Measurements from ENCODE around the gene NXF2.
"Not testable (repeated sequence)": the region's sequence is repeated elsewhere in the genome, so short reads cannot be mapped to it uniquely, and the experiment has no call there.

NXF2 gene, protein sequence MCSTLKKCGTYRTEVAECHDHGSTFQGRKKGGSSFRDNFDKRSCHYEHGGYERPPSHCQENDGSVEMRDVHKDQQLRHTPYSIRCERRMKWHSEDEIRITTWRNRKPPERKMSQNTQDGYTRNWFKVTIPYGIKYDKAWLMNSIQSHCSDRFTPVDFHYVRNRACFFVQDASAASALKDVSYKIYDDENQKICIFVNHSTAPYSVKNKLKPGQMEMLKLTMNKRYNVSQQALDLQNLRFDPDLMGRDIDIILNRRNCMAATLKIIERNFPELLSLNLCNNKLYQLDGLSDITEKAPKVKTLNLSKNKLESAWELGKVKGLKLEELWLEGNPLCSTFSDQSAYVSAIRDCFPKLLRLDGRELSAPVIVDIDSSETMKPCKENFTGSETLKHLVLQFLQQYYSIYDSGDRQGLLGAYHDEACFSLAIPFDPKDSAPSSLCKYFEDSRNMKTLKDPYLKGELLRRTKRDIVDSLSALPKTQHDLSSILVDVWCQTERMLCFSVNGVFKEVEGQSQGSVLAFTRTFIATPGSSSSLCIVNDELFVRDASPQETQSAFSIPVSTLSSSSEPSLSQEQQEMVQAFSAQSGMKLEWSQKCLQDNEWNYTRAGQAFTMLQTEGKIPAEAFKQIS
- 0 reads per million in 2 donors for total RNA-seq

DNA sequence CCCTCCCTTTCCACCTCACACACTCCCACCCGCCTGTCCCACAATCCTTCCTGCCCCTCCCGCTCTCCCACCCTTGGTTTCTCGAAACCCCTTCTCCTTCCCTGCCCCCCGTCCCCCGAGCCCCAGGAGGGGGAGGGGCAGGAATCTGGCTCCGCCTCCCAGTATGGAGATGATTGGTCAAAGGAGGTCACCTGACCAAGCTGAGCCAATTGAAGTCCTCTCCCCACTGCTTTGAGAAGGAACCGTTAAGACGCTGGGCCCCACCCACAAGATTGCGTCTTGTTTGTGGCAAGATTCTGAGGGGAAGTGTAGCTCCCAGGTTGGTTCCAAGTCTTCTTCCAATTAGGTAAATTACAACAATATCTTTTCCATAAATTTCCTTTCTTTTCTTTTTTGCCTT, at the start of gene NXF2:
Gene NXF2 (plus strand): TSS at position 275 of the 400 bp plus-strand sequence. CDS start 59,912 bp downstream, outside the sequence.
- not testable (repeated sequence) for DNase-seq

DNA sequence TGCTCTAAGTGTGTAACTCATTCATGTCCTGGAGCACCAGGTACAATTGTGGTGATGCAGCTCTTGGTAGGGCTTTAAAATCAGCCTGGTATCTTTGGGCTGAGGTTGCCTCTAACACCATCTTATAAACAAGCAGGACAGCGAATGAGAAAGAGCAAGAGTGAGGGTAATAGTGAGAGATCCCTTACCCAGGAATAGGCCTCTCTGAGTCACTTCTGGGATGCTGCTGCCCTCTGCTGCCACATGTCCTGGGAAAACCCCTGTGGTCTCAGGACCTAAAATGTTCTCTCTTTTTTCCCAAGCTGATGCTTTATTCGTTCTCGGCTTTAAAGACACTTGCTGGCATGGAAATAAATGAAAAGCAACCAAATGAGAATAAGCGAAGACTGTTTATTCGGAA, 39.0 kb upstream of the NXF2 start:
- not testable (repeated sequence) for DNase-seq

DNA sequence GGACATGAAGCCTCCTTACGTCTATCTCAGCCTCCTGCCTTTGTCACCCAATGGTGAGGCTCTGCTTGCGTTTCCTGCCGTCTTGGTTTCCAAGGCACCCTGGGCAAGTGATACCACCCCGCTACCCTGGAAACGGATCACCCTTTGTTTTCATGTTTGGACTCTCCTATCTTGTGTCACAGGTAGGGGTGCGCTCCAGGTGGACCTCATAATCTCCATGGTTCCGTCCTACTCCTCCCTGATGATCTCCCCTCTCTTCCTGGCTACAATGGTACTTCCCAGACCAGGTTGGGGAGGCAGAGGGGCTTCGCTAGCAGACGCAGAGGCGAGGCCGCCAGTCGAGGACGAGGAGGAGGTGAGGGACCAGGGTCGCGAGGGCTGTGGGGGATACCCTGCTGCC, 32.0 kb upstream of the NXF2 start, which contains the start of gene TCP11X1:
Gene TCP11X1 (plus strand): TSS at position 316 of the 400 bp plus-strand sequence.
- not testable (repeated sequence) for DNase-seq

DNA sequence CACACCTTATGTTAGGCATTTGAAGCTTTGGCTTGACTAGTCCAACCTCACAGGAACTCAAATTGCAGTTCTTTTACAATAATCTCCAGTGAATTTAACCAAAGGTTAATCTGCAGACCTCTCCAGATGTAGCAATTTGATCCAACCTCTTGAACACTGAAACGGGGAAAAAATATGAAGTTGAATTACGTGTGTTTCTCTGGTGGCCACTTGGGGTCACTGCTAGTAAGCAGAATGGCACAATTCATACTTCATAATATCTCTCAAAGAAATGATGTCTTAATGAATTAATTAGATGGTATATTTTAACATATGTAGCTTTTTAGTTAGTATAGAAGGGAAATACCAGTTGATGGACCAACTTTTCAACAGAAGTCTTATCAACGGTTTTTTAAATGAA, 30.5 kb upstream of the NXF2 start:
- DNase-seq: not testable (repeated sequence)

DNA sequence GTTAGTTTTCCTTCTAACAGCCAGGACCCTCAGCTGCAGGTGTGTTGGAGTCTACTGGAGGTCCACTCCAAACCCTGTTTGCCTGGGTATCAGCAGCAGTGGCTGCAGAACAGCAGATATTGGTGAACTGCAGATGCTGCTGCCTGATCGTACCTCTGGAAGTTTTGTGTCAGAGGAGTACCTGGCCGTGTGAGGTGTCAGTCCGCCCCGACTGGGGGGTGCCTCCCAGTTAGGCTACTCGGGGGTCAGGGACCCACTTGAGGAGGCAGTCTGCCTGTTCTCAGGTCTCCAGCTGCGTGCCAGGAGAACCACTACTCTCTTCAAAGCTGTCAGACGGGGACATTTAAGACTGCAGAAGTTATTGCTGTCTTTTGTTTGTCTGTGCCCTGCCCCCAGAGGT, 11.3 kb upstream of the NXF2 start:
- not testable (repeated sequence) for DNase-seq

DNA sequence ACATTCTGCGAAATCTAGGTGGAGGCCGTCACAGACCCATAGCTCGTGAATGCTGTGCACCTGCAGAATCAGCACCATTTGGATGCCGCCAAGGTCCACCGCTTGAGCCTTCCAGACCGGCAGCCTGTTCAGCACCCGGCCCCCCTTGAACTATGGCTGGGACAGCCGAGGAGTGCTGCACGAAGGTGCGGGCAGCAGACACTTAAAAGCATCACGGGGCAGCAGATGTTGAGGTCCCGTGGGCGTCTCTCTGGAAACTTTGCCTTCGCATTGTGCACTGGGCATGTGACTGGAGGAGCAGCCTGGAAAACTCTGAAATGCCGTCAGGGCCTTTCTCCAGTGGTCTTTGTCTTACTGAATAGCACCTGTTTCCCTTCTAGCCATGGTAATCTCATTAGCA, 6.7 kb upstream of the NXF2 start:
- DNase-seq: not testable (repeated sequence)

DNA sequence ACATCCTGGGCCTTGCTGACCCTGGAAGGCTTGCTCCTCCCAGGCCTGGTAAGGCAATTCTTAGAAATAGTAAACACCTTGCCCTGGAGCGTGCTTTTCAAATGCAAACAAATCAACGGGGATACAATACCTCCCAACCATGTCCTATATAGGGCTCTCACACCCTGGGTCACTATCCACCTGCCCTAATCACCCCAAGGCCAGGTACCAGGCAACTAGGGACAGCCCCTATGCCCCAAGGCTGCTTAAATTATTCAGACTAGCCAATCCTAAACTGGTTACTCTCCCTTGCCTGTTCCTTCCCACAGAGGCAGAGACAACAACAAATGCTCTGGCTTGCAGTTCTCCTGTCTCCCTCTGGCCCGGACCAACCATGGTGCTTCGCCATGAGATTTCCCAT, 25.3 kb downstream of the NXF2 start:
- not testable (repeated sequence) for DNase-seq

DNA sequence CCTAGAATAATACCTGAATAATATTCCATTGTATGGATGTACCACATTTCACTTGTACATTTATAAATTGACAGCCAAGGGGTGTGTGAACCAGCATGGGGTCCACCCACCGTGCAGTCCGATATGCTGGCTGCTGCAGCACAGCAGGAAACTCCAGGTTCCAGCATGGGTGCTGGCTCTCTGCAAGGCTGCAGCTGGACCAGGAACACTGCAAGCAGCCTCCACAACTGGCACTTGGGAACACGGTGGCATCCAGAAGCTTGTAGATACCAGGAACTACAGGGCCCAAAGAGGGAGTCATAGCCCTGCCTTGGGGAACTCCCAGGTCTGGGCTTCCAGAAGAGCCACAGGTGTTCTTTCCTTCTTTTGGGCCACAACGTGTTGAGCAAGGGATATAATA, 91.2 kb downstream of the NXF2 start:
- no peak for DNase-seq

DNA sequence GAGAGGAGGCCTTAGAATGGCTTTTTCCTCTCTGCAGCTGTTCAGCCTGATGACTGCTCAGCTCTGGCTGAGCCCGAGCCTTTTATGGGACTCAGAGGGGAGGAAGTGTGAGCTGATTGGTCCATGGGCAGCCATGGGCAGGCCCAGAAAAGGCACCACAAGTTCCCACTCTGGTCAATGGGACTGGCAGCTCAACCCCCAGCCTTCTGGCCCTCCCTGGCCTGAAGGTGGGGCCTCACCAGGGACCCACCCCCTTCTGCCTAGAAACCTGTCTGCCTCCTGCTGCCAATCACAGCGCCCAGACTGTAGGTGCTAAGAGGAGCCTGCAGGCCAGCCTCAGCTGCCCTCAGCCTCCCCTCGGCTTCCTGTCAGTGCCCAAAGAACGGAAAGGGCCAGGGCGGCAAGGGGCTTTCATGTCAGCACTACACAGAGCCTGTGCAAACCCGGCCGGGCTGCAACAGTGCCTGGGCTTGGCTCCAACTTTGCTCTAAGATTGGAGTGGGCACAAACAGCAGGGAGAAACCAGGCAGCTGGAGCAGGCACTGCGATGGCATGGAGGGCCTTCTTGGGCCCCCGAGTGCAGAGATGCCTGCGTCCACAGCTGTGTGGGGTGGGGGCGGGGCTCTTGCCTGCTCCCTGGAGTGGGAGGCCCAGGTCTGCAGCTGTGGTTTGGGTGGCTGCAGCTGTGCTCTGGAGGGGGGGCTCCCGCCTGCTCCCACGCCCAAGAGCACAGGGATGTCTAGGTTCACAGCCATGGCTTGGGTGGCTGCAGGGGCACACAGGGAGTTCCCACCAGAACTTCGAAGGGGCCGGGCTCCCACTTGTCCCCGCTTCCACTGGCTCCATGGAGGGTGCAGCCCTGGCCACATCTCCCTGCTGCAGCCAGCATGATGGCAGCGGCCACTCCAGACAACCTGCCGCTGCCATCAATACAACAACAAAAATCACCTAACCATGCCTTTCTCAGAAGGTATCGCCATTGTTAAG, 92.6 kb downstream of the NXF2 start:
- no peak for DNase-seq

- no peak for DNase-seq
Measured at GRCh38 chrX:102341867-102342266, 94.9 kb downstream of the NXF2 start.

- DNase-seq: no peak
Measured at GRCh38 chrX:102345916-102346315, 98.9 kb downstream of the NXF2 start.

Data from activated gamma-delta T cell (primary cell).